Measurements from ENCODE around the gene ING5.

ING5 gene

GRCh38 chr2:241673189-241673663 lies 28.6 kb upstream of the ING5 start:
- DNase-seq, result no peak

DNA sequence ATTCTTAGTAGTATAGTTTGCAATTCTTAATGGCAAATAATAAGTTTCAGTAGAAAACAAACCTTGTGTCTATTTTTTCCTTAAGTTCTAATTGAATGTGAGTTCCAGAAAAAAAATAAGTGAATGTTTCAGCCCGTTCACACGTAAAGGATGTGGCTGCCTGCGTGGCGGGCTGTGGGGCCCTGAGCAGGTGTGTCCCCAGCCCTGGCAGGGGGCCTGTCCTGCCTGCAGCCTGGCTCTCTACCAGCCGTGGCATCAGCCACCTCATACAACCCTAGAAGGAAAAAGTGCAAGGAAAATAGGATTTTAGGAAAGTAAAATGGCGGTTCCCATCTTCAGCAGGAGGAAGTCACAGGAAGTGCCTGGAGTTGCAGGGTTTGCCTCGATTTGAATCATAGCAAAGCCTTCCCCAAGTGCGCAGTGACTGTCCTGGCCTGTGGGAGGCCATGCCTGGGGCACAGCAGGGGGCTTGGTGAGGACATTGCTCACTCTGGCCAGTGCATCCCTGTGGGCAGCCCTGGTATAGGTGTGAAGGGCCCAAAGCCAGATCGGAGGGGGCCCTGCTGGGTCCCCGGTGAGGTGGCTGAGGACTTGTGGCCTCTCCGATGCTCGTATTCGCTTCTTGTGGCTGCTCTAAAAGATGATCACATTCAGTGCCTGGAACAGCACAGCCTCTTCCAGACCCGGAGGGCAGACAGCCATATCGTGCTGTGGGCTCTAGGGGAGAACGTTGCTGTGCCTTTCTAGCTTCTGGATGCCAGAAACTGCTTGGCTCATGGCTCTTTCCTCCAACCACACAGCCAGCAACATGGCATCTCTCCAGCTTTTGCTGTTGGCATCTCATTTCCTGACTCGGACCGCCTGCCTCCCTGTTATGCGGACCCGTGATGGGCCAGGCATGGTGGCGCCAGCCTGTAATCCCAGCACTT lies 27.8 kb upstream of the ING5 start:
- no peak for DNase-seq

GRCh38 chr2:241675885-241676284 lies 26.0 kb upstream of the ING5 start:
- DNase-seq, result no peak

DNA sequence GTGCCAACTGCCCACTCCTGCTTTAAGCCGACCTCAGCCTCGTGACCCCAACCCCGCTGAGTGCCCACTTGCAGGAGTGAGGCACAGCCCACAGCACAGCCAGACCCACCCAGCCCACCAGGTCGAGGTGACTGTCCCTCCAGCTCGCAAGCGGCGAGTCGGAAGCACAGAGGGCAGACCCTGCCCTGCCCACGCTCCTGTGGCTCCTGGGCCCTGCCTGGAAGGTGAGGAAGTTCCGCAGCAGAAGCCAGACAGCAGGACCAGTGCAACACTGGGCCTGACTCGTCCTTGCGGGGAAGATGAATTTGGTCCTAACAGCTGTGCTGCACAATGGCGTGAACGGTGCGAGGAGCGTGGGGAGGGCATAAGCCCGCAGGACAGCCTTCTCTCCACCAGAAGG lies 25.2 kb upstream of the ING5 start:
- no peak for DNase-seq

- no peak for DNase-seq
These were observed 24.4 kb upstream of the ING5 start for GRCh38 chr2:241677392-241677791.

DNA sequence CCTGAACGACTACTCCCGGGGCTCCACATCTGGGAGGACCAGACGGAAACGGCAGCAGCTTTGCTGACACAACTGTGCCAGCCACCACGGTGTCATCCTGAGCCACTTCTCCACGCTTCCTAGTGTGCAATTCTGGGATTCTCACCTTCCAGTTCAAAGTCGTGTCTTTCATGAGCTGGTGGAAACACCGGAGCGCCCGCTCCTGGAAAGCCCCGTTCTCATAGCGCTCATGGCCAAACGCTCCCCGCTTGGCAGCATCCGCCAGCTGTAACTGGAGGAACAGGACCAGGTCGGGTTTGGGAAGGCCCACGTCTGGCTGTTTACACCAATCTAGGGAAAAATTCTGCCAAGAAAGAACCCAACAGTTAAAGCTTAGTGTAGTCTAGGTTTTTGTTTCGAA lies 23.5 kb upstream of the ING5 start:
- DNase-seq, result no peak

GRCh38 chr2:241678784-241679540 lies 22.9 kb upstream of the ING5 start:
- DNase-seq, result no peak

- no peak for DNase-seq
These were observed 21.8 kb upstream of the ING5 start for GRCh38 chr2:241680044-241680443.

DNA sequence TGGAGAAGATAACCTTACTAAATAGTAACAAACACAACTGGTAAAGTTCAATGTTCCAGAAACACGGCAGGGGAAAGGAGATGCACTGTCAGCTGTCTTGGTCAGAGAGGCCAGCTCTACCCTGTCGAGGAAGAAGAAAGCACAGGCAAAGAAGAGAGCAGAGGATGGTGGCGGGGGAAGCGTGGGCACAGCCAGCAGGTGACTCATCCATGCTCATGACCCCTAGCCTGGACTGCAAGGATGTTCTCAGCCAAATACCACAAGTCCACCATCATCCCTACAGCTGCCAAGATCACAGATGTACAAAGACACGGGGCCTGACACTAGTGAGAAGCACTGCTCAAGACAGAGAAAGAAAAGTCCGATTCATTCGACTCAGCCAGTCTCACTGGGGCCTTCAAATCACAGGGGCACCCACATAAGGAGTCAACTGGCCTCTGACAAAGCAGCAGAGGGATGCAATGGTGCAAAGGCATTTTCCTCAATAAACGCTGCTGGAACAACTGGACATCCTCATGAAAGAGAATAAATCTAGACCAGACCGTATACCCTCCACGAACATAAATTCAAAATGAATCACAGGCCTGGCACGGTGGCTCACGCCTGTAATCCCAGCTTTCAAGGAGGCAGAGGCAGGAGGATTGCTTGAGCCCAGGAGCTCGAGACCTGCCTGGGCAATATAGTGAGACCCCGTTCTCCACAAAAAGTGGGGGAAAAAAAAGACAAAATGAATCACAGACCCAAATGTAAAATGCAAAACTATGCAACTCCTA lies 20.8 kb upstream of the ING5 start:
- DNase-seq, result peak; percentile 82

GRCh38 chr2:241686324-241686649 lies 15.6 kb upstream of the ING5 start:
- no peak for DNase-seq

DNA sequence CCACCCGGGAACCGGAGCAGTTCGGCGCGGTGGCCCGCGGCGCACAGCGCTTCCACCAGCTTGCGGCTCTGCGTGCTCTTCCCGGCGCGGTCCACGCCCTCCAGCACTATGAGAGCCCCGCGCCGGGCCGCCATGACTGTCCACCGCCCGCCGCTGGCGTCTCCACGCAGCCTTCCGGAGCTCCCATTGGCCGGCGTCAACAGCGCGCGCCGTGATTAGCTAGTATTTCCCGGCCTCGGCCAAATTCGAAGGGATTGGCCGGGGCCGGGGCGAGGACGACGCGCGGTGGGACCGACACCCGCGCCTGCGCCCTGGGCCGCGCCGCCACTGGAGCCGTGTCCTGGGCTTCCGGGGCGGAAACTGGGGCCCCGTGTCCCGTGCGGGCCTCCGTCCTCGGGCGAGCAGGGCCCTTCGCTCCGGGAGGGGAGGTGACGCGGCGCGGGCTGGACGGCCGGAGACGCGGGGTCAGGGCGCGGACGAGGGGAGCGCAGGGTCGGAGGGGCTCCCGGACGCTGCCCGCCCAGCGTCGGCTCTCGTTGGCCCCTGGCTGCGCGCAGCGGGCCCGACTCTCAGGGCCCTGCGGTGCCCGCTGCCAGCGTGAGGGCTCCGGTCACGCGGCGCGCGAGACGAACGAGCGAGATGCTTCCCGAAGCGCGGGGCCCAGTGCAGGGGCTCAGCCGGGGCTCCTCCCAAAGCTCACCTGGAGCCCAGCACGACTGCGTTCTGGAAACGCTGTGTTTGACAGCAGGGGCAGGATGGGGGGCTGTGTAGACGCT lies 15.0 kb upstream of the ING5 start, which contains the start of gene DTYMK:
Gene DTYMK (minus strand): TSS at position 166 of the 776 bp plus-strand sequence. CDS start 32 bp downstream, at position 134.
- DNase-seq, result peak; percentile 97

DNA sequence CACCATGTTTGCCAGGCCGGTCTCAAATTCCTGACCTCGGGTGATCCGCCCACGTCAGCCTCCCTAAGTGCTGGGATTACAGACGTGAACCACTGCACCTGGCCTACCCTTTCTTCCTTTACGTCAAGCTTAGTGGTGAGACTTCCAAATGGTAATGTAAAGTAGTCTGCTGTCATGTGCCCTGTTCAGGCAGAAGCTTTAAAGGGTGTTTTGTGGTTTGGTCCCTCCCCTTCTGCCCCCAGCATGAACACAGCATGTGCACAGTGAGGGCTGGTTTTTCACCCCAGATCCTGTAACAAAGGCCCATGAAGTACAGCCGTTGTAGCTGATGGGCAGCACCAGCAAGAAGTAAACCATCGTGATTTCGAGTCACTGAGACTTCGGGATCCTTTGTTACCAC lies 12.5 kb upstream of the ING5 start:
- DNase-seq, result no peak

DNA sequence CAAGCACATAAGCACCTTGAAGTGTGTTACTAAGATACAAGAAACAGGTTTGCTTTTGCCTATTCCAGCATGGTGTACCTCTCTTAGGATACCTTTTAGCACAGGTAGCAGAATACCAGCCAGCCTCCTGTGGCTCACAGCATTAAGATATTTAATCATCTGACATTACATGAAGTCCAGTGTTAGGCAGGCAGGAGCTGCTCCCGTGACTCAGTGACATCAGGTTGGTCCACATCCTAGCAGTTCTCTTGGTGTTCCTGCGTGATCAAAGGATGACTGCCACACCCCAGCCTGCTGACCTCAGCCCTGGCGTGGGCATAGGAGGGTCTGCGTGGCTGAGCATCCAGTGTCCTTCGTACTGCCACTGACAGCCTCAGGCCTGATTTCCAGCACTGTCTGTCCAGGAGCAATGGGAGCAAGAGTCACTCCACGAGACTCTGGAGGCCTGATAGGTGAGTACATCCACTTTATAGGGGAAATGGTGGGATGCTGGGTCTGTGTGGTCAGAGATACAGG lies 11.6 kb upstream of the ING5 start:
- no peak for DNase-seq

- DNase-seq, result peak; percentile 82
These were observed 9.4 kb upstream of the ING5 start for GRCh38 chr2:241692448-241692847.

DNA sequence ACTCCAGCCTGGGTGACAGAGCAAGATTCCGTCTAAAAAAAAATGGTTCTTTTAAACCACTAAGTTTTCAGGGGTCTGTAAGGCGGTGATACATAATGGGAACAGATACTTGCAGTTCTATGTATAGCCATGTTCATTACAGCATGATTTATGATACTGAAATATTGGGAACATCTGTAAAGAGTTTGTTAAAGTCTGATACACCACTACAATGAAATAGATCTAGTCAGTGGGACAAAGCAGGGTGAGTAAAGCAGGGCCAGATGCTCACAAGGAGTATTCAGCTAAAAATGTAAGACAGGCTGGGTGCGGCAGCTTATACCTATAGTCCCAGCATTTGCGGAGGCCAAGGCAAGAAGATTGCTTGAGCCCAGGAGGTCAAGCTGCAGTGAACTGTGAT lies 6.2 kb upstream of the ING5 start:
- peak; percentile 34 for DNase-seq

DNA sequence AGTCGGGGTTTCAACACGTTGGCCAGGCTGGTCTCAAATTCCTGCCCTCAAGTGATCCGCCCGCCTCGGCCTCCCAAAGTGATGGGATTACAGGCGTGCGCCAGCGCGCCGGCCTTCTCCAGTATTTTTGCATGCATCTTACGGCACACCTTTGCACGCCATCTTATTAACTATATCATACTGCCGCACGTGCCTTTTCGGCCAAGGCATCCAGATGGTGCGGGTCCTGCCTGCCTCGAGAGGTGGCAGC lies 765 bp upstream of the ING5 start:
- DNase-seq, result no peak

GRCh38 chr2:241702155-241703031 lies 554 bp downstream of the ING5 start:
- DNase-seq, result peak; percentile 80

DNA sequence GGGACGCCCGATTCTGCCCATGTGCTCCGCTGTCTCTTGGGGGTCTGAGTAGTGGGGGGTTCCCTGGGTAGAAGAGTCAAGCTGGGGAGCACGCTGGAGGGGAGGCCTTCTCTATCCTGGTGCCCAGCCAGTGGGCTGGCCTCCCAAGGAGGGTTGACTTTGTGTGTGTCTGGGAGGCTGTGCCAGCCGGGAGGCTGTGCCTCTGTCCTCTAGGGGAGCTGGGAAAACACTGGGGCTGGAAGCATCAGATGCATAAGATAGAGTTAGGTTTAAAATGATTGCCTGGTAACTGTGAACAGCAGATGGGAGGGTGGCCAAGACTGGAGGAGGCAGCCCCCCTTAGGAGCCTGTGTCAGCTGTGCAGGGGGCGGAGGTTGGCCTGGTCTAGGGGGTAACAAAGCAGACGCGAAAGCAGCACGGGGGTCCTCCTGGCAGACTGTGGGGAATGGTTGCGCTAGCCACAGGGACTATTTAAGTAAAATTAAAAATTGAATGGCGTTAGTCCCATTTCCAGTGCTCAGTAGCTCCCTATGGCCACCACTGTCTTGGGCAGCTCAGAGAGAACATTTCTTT lies 1.3 kb downstream of the ING5 start:
- peak; percentile 8 for DNase-seq

DNA sequence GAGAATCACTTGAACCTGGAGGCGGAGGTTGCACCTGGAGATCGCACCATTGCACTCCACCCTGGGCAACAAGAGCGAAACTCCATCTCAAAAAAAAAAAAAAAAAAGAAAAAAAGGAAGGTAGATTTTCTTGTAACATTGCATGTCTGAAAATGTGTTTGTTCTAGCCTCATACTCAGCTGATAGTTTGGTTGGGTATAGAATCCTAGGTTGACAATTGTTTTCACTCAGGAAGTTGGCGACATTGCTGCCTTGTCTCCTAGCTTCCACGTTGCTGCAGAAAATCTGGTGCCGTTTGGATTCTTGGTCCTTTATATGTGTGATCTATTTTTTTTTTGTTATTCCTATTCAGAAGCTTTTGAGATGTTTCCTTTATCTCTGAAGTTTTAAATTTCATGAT lies 4.7 kb downstream of the ING5 start:
- no peak for DNase-seq

DNA sequence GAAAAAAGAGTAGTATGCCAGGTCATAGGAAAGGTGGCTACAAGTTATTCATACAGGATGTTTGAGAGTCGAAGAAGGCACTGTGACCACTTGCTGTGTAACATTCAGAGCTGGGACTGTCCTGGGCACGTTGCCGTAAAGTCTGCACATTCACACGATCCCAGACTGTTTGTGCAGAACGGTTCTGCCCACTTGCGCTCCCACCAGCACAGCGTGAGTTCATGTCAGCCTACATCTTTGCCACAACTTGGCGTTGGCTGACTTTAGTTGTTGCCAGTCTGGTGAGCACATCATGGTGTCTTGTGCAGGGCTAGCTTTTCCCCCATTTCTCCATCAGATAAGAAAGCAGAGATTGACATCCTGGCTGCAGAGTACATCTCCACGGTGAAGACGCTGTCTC lies 7.0 kb downstream of the ING5 start:
- no peak for DNase-seq

GRCh38 chr2:241719093-241719492 lies 17.3 kb downstream of the ING5 start:
- DNase-seq, result no peak

All from fibroblast of skin of right biceps (primary cell).